SIG-M5 treated with dmso at 0.1 percent for 504 hours (cell line): ENCODE measurements around the gene OR56A4.
"Not testable (repeated sequence)": the region's sequence is repeated elsewhere in the genome, so short reads cannot be mapped to it uniquely, and the experiment has no call there.

Experiments used
- DNase-seq: peaks from one replicate; lab custom pipeline; 2025; ENCODE audit not compliant: unreplicated experiment; lab: John Stamatoyannopoulos, UW

OR56A4 gene

DNA sequence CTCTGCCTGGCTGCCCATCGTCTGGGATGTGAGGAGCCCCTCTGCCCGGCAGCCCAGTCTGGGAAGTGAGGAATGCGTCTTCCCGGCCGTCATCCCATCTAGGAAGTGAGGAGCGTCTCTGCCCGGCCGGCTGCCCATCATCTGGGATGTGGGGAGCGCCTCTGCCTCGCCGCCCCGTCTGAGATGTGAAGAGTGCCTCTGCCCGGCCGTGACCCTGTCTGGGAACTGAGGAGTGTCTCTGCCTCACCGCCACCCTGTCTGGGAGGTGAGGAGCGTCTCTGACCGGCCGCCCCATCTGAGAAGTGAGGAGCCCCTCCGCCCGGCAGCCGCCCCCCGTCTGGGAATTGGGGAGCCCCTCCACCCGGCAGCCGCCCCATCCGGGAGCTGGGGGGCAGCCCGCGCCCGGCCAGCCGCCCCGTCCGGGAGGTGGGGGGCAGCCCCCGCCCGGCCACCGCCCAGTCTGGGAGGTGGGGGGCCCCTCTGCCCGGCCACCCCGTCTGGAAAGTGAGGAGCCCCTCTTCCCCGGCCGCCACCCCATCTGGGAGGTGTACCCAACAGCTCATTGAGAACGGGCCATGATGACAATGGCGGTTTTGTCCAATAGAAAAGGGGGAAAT is 45.9 kb downstream of the OR56A4 start:
- not testable (repeated sequence) for DNase-seq

GRCh38 chr11:5955586-5955985 is 51.2 kb downstream of the OR56A4 start:
- no peak for DNase-seq
